A549 (cell line): ENCODE results near the gene NPAT. TPM values are rescaled to one million over a fixed set of nuclear protein-coding genes. Genes with fewer than 3 reads are reported as not detected.

Experiments
- ATAC-seq, 2 experiments: fragments of 200-7000 bp in 1 of 2; fragments of >200 bp in 1 of 2; cut with Nextera tagmentation in 1 of 2; cut with Tn5 transposase in 1 of 2; 3 replicates each; pipeline versions ENCODE4 v1.8.0 to v1.9.1; 2018 to 2020; ENCODE audit warnings: mild to moderate bottlenecking in 1 of 2, moderate library complexity in 1 of 2
- CTCF ChIA-PET: fragments of 300-600 bp; sonication (Branson Sonifier 250); formaldehyde crosslinking; extraction: SDS; loops from one replicate; lab custom pipeline; 2021; ENCODE audit warnings: antibody characterized with exemption, inconsistent platforms; lab: Yijun Ruan, JAX
- POLR2A ChIA-PET: fragments of 350-600 bp; formaldehyde crosslinking; extraction: SDS; loops from one replicate; lab custom pipeline; 2021; ENCODE audit warnings: antibody characterized with exemption, inconsistent platforms; lab: Yijun Ruan, JAX
- DNase-seq, 2 experiments: peaks; one replicate each; pipeline versions ENCODE4 v3.0.0 to v3.0.0-alpha.2; 2011 to 2016; ENCODE audit warnings: low read depth in 1 of 2, low spot score in 1 of 2
- FAIRE-seq: peaks from 2 replicates; lab custom pipeline; 2011; peaks lifted over from hg19 to GRCh38; lab: Jason Lieb, UNC
- H3K27ac ChIP-seq, 2 experiments: fragments of >200 bp; sonication (Bioruptor Twin); formaldehyde crosslinking; 3 replicates each; pipeline ENCODE4 v1.5.1; 2016 to 2017
- H3K4me1 ChIP-seq: fragments of >200 bp; sonication (Bioruptor Twin); formaldehyde crosslinking; 3 replicates; pipeline ENCODE4 v1.6.1; 2016
- H3K4me2 ChIP-seq: fragments of >200 bp; sonication (Bioruptor Twin); formaldehyde crosslinking; 3 replicates; pipeline ENCODE4 v1.6.1; 2016
- H3K4me3 ChIP-seq: fragments of >200 bp; sonication (Bioruptor Twin); formaldehyde crosslinking; 3 replicates; pipeline ENCODE4 v1.5.1; 2016
- H3K9me3 ChIP-seq: fragments of >200 bp; sonication (Bioruptor Twin); formaldehyde crosslinking; 3 replicates; pipeline ENCODE4 v1.6.1; 2016
- ATOH8 ChIP-seq: fragments of 250-450 bp; sonication (Bioruptor Pico); IDR thresholded peaks from 2 replicates; pipeline ENCODE4 v1.5.0; 2020; ENCODE audit warnings: low read depth, mild to moderate bottlenecking, moderate library complexity
- CEBPB ChIP-seq, 2 experiments: fragments of >200 bp in 1 of 2; sonication (Bioruptor Twin) in 1 of 2; formaldehyde crosslinking in 1 of 2; IDR thresholded peaks; 2 replicates each; pipeline ENCODE4 v1.6.1; 2012 to 2016
- CHD2 ChIP-seq: fragments of 150-350 bp; IDR thresholded peaks from 2 replicates; pipeline ENCODE4 v1.6.1; 2014; ENCODE audit warnings: low read length; ENCODE audit not compliant: partially characterized antibody
- CHD4 ChIP-seq: fragments of 200-600 bp; sonication (generic); IDR thresholded peaks from 2 replicates; pipeline ENCODE4 v1.6.1; 2016; ENCODE audit warnings: antibody characterized with exemption, mild to moderate bottlenecking, borderline replicate concordance
- ELK1 ChIP-seq: fragments of 150-350 bp; IDR thresholded peaks from 2 replicates; pipeline ENCODE4 v1.6.1; 2014; ENCODE audit warnings: low read depth, mild to moderate bottlenecking, low read length
- ESRRA ChIP-seq: fragments of 150-350 bp; IDR thresholded peaks from 2 replicates; pipeline ENCODE4 v1.6.1; 2014; ENCODE audit warnings: mild to moderate bottlenecking, low read length, borderline replicate concordance
- FOSB ChIP-seq: fragments of 250-450 bp; sonication (Bioruptor Pico); IDR thresholded peaks from 2 replicates; pipeline ENCODE4 v1.5.0; 2020; ENCODE audit warnings: mild to moderate bottlenecking, moderate library complexity
- FOXS1 ChIP-seq: fragments of 250-450 bp; sonication (Bioruptor Pico); IDR thresholded peaks from 2 replicates; pipeline ENCODE4 v1.5.0; 2020; ENCODE audit warnings: mild to moderate bottlenecking, moderate library complexity
- GATA3 ChIP-seq: IDR thresholded peaks from 2 replicates; pipeline ENCODE4 v1.6.1; 2012; ENCODE audit warnings: borderline replicate concordance
- HEYL ChIP-seq: fragments of 250-450 bp; sonication (Bioruptor Pico); IDR thresholded peaks from 2 replicates; pipeline ENCODE4 v1.8.0; 2021; ENCODE audit warnings: mild to moderate bottlenecking, moderate library complexity
- NR3C1 ChIP-seq: fragments of >200 bp; sonication (Bioruptor Twin); formaldehyde crosslinking; IDR thresholded peaks from 3 replicates; pipeline ENCODE4 v1.6.1; 2017
- POLR2A ChIP-seq: IDR thresholded peaks from 2 replicates; pipeline ENCODE4 v1.6.1; 2012; ENCODE audit warnings: mild to moderate bottlenecking, low read length
- RARB ChIP-seq: fragments of 250-450 bp; sonication (Bioruptor Pico); IDR thresholded peaks from 2 replicates; pipeline ENCODE4 v1.8.0; 2021; ENCODE audit warnings: mild to moderate bottlenecking, moderate library complexity
- RFX5 ChIP-seq: fragments of 450-650 bp; IDR thresholded peaks from 2 replicates; pipeline ENCODE4 v1.7.1; 2014; ENCODE audit warnings: antibody characterized with exemption, mild to moderate bottlenecking, moderate library complexity
- RNF2 ChIP-seq: fragments of 200-600 bp; sonication (generic); IDR thresholded peaks from 2 replicates; pipeline ENCODE4 v1.6.1; 2016; ENCODE audit warnings: low read depth, mild to moderate bottlenecking, antibody characterized with exemption, moderate library complexity, borderline replicate concordance
- TFCP2L1 ChIP-seq: fragments of 250-450 bp; sonication (Bioruptor Pico); IDR thresholded peaks from 2 replicates; pipeline ENCODE4 v1.5.0; 2021; ENCODE audit warnings: mild to moderate bottlenecking
- TP53 ChIP-seq: fragments of 250-450 bp; sonication (Bioruptor Pico); IDR thresholded peaks from 2 replicates; pipeline ENCODE4 v1.5.0; 2021; ENCODE audit warnings: mild to moderate bottlenecking, moderate library complexity
- ZFP36 ChIP-seq: fragments of 450-650 bp; IDR thresholded peaks from 2 replicates; pipeline ENCODE4 v1.6.1; 2014; ENCODE audit warnings: borderline replicate concordance; ENCODE audit not compliant: partially characterized antibody
- WGBS: methylation state at CpG from one replicate; pipeline ENCODE4 v1.1.6; 2017; ENCODE audit errors: missing lambda C conversion rate; 5-methylcytosine and 5-hydroxymethylcytosine counted together
- polyA plus RNA-seq, 4 experiments: library from polyadenylated mRNA; depleted of rRNA in 3 of 4; stranded (reverse); fragments of >200 nt; fragmentation: RNase III in 1 of 4; extraction: RNeasy Plus Mini Kit Qiagen cat#74134 plus additional on column Dnase treatment in 1 of 4; gene quantifications; 2 replicates in 3 of 4; 3 replicates in 1 of 4; pipeline ENCODE4 v1.2.3, GENCODE V29; 2011 to 2017
- TF ChIP-seq, protein P1 (sequence below): fragments of >200 bp; sonication (Bioruptor Twin); formaldehyde crosslinking; IDR thresholded peaks from 2 replicates; pipeline ENCODE4 v1.6.1; 2016
- TF ChIP-seq, protein P2 (sequence below): fragments of >200 bp; sonication (Bioruptor Twin); formaldehyde crosslinking; IDR thresholded peaks from 3 replicates; pipeline ENCODE4 v1.6.1; 2016

The NPAT gene
- polyA plus RNA-seq, 2 of the 4 experiments (the other 2 are of a cell fraction): 4.6 to 9.3 TPM

GRCh38 chr11:108226036-108226435 lies 3.6 kb upstream of the NPAT start:
- H3K4me1 ChIP-seq: peaks cover 18% of the 10 kb centered on the region; the same call in 2 of the 3 replicates
- ChIA-PET CTCF (interaction anchor here (0.6 kb wide), 1 partner anchor 12 kb away, joined by 3 read pairs; no protein-coding TSS in a partner anchor), POLR2A (no interaction called here)
- no peaks in the 10 kb centered on the region for H3K9me3 ChIP-seq
- no peak overlapping the region for H3K27ac ChIP-seq
- no peak overlapping the region for H3K4me2 ChIP-seq
- no peak for DNase-seq
- no peak for TF ChIP-seq NR3C1
- no peak for TF ChIP-seq CHD4
- TF ChIP-seq, protein P1, sequence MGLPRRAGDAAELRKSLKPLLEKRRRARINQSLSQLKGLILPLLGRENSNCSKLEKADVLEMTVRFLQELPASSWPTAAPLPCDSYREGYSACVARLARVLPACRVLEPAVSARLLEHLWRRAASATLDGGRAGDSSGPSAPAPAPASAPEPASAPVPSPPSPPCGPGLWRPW: no peak
- TF ChIP-seq RFX5: no peak
- TF ChIP-seq TFCP2L1 (CRISPR knock-in tag): no peak
- TF ChIP-seq FOXS1 (CRISPR knock-in tag): no peak
- no peak for FAIRE-seq
- ATAC-seq: no peak
- no peak overlapping the region for H3K4me3 ChIP-seq
- WGBS: 90% methylated on average over 2 of the region's 2 CpGs

DNA sequence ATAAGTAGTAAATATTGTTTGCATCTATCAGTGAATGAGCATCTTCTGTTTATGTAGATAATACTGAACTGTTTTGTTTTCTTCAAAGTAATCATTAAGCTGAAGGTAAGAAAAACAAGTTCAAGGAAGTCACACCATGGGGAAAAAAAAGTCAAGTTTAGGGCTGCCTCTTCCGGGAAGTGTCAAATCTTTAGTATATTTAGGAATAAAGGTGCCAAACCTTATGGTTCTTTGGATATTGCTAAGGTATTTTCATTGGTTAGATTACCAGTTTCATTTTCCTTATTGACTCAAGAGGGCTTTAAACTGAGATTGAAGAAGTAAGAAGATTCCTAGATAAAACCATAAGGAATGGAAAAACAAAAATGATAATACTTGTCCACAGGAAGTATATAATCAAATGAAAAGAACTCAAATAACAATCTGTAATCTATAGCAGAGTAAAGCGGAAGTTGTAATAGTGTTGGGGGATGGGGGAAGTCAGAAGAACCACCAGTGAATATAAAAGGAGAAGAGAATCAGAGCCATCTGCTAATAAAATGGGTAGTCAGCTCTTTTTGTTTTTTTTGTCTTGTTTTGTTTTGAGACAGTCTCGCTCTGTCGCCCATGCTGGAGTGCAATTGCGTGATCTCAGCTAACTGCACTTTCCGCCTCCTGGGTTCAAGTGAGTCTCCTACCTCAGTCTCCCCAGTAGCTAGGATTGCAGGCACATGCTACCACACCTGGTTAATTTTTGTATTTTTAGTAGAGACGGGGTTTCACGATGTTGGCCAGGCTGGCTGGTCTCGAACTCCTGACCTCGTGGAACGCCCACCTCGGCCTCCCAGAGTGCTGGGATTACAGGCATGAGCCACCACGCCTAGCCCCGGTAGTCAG lies 2.7 kb upstream of the NPAT start:
- 90% methylated on average over 14 of the region's 14 CpGs for WGBS

GRCh38 chr11:108224366-108224765 lies 1.9 kb upstream of the NPAT start:
- WGBS: 85% methylated on average over 4 of the region's 4 CpGs
- peak overlapping the region; percentile 78 for H3K4me3 ChIP-seq
- H3K4me2 ChIP-seq: peak overlapping the region; percentile 82
- no peak for DNase-seq
- H3K4me1 ChIP-seq: peaks cover 23% of the 10 kb centered on the region; the same call in 2 of the 3 replicates
- H3K9me3 ChIP-seq: no peaks in the 10 kb centered on the region
- peak overlapping the region; percentile 94 to 96; a peak in 2 of 6 replicates for H3K27ac ChIP-seq
- CTCF ChIA-PET: interaction anchor here (2.4 kb wide), 1 partner anchor 426 kb away, joined by 8 read pairs; no protein-coding TSS in a partner anchor
- no peak for FAIRE-seq
- POLR2A ChIA-PET: no interaction called here
- TF ChIP-seq, protein P2, sequence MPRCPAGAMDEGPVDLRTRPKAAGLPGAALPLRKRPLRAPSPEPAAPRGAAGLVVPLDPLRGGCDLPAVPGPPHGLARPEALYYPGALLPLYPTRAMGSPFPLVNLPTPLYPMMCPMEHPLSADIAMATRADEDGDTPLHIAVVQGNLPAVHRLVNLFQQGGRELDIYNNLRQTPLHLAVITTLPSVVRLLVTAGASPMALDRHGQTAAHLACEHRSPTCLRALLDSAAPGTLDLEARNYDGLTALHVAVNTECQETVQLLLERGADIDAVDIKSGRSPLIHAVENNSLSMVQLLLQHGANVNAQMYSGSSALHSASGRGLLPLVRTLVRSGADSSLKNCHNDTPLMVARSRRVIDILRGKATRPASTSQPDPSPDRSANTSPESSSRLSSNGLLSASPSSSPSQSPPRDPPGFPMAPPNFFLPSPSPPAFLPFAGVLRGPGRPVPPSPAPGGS: no peak
- TF ChIP-seq FOSB (no peak), HEYL (CRISPR knock-in tag) (no peak), ATOH8 (CRISPR knock-in tag) (no peak), ESRRA (no peak), RNF2 (no peak), ZFP36 (no peak), CHD4 (no peak), POLR2A (no peak), RFX5 (no peak), TP53 (CRISPR knock-in tag) (no peak)
- no peak for ATAC-seq

More for the DNA sequence above, 2.7 kb upstream of the NPAT start:
- DNase-seq (no peak), ATAC-seq (no peak), FAIRE-seq (no peak)
- Histone ChIP-seq H3K4me3 (no peak overlapping the region), H3K27ac (no peak overlapping the region), H3K9me3 (no peaks in the 10 kb centered on the region), H3K4me1 (peaks cover 23% of the 10 kb centered on the region; the same call in 2 of the 3 replicates), H3K4me2 (peak overlapping the region; percentile 82)
- TF ChIP-seq HEYL (CRISPR knock-in tag): no peak
- TF ChIP-seq TP53 (CRISPR knock-in tag): no peak
- no peak for TF ChIP-seq CHD4
- TF ChIP-seq ELK1: no peak
- TF ChIP-seq RARB: no peak
- TF ChIP-seq, protein P1: no peak
- TF ChIP-seq CEBPB (IDR thresholded peaks at IDR 0.05): no peak
- TF ChIP-seq GATA3: no peak
- no peak for TF ChIP-seq CHD2
- CTCF ChIA-PET: no interaction called here
- POLR2A ChIA-PET: no interaction called here
